HepG2 (cell line): ENCODE data around the gene ARF6. TPM values are rescaled to one million over a fixed set of nuclear protein-coding genes. Genes with fewer than 3 reads are reported as not detected.

ENCODE experiments used
- ATAC-seq: fragments of 200-7000 bp; cut with Tn5 transposase; 3 replicates; pipeline ENCODE4 v1.9.1; 2020; ENCODE audit warnings: mild to moderate bottlenecking, moderate library complexity
- BruUV-seq: library from RNA; stranded (reverse); fragments of 400-500 nt; replicated peaks from 2 replicates; lab custom pipeline; 2021; lab: Mats Ljungman, UMichigan
- CTCF ChIA-PET: fragments of 300-600 bp; formaldehyde crosslinking; extraction: SDS; loops from one replicate; lab custom pipeline; 2021; ENCODE audit warnings: low total read pairs, inconsistent platforms, low intra/inter-chr PET ratio; lab: Yijun Ruan, JAX
- POLR2A ChIA-PET: fragments of 350-600 bp; sonication (Branson Sonifier 250); formaldehyde crosslinking; loops from one replicate; lab custom pipeline; 2020; ENCODE audit warnings: antibody characterized with exemption, inconsistent platforms; lab: Yijun Ruan, JAX
- DNase-seq: peaks from one replicate; pipeline ENCODE4 v3.0.0-alpha.2; 2015; ENCODE audit warnings: low spot score
- FAIRE-seq: peaks from 3 replicates; lab custom pipeline; 2011; peaks lifted over from hg19 to GRCh38; lab: Jason Lieb, UNC
- H2AFZ ChIP-seq: one replicate; pipeline ENCODE4 v1.6.1; 2011; ENCODE audit warnings: low read length, inconsistent platforms
- H3K27ac ChIP-seq: fragments of 300-600 bp; 3 replicates; pipeline ENCODE4 v1.8.0; 2011; ENCODE audit warnings: mixed run types, mild to moderate bottlenecking, mixed read lengths, low read length, inconsistent platforms; ENCODE audit not compliant: insufficient read depth; ENCODE audit errors: extremely low read length
- H3K27me3 ChIP-seq, 2 experiments: fragments of 200-600 bp in 1 of 2; 2 replicates in 1 of 2; 3 replicates in 1 of 2; pipeline versions ENCODE4 v1.6.0 to v1.8.0; 2011; ENCODE audit warnings: low read length in 2 of 2, mild to moderate bottlenecking in 2 of 2, moderate library complexity in 2 of 2, inconsistent platforms in 1 of 2; ENCODE audit not compliant: insufficient read depth in 2 of 2, control insufficient read depth in 1 of 2
- H3K36me3 ChIP-seq, 2 experiments: fragments of 200-600 bp in 1 of 2; replicated peaks in 1 of 2; 2 replicates in 1 of 2; 3 replicates in 1 of 2; pipeline versions ENCODE4 v1.5.1 to v1.8.0; 2011; ENCODE audit warnings: low read length in 2 of 2, inconsistent platforms in 1 of 2; ENCODE audit not compliant: insufficient read depth in 2 of 2, control insufficient read depth in 1 of 2
- H3K4me1 ChIP-seq: 2 replicates; pipeline ENCODE4 v1.5.1; 2012; ENCODE audit warnings: low read length, inconsistent platforms; ENCODE audit not compliant: insufficient read depth
- H3K4me2 ChIP-seq: 2 replicates; pipeline ENCODE4 v1.6.0; 2011; ENCODE audit warnings: low read depth, low read length, inconsistent platforms
- H3K4me3 ChIP-seq, 3 experiments: fragments of 200-600 bp in 1 of 3; sonication (generic), shearing (Covaris generic) in 1 of 3; replicated peaks in 1 of 3; 2 replicates each; pipeline ENCODE4 v1.5.1; 2011 to 2016; ENCODE audit warnings: low read length in 3 of 3, inconsistent platforms in 2 of 3, low read depth in 2 of 3, mild to moderate bottlenecking in 2 of 3, control low read depth in 1 of 3, mixed read lengths in 1 of 3; ENCODE audit not compliant: insufficient read depth in 1 of 3
- H3K79me2 ChIP-seq: one replicate; pipeline ENCODE4 v1.6.1; 2011; ENCODE audit warnings: low read length, inconsistent platforms; ENCODE audit not compliant: insufficient read depth
- H3K9ac ChIP-seq: 2 replicates; pipeline ENCODE4 v1.6.0; 2011; ENCODE audit warnings: mild to moderate bottlenecking, low read depth, low read length, inconsistent platforms; ENCODE audit not compliant: insufficient read depth
- H3K9me3 ChIP-seq: 2 replicates; pipeline ENCODE4 v1.5.1; 2012; ENCODE audit warnings: mild to moderate bottlenecking, low read length
- H4K20me1 ChIP-seq: 2 replicates; pipeline ENCODE4 v1.6.0; 2011; ENCODE audit warnings: inconsistent platforms, mild to moderate bottlenecking, low read length, moderate library complexity; ENCODE audit not compliant: insufficient read depth
- DBP ChIP-seq: sonication (generic); formaldehyde crosslinking; IDR thresholded peaks from 2 replicates; pipeline ENCODE4 v1.4.0; 2020; ENCODE audit warnings: missing genetic modification reagents; ENCODE audit errors: not compliant biosample characterization
- GFI1 ChIP-seq: sonication (generic); formaldehyde crosslinking; IDR thresholded peaks from 2 replicates; pipeline ENCODE4 v1.5.0; 2020; ENCODE audit warnings: missing genetic modification reagents, mild to moderate bottlenecking, borderline replicate concordance
- NFYB ChIP-seq: sonication (generic); formaldehyde crosslinking; IDR thresholded peaks from 2 replicates; pipeline ENCODE4 v1.4.0; 2020; ENCODE audit warnings: missing genetic modification reagents
- THAP7 ChIP-seq: sonication (generic); formaldehyde crosslinking; IDR thresholded peaks from 2 replicates; pipeline ENCODE4 v1.8.1; 2023; ENCODE audit warnings: mild to moderate bottlenecking, missing genetic modification reagents
- TOE1 ChIP-seq: sonication (generic); formaldehyde crosslinking; IDR thresholded peaks from 2 replicates; pipeline ENCODE4 v1.4.0; 2020; ENCODE audit warnings: mild to moderate bottlenecking, missing genetic modification reagents
- U2AF2 ChIP-seq: fragments of 200-400 bp; formaldehyde crosslinking; IDR thresholded peaks from 2 replicates; pipeline ENCODE4 v1.6.1; 2017; ENCODE audit warnings: low read depth, mild to moderate bottlenecking, low read length
- ZKSCAN5 ChIP-seq: sonication (generic); formaldehyde crosslinking; IDR thresholded peaks from 2 replicates; pipeline ENCODE4 v1.5.1; 2020; ENCODE audit warnings: mild to moderate bottlenecking, missing genetic modification reagents
- ZNF232 ChIP-seq: sonication (generic); formaldehyde crosslinking; IDR thresholded peaks from 2 replicates; pipeline ENCODE4 v1.4.0; 2020; ENCODE audit warnings: missing genetic modification reagents, borderline replicate concordance
- ZNF235 ChIP-seq: sonication (generic); formaldehyde crosslinking; IDR thresholded peaks from 2 replicates; pipeline ENCODE4 v1.8.1; 2023; ENCODE audit warnings: mild to moderate bottlenecking, missing genetic modification reagents, borderline replicate concordance
- ZNF251 ChIP-seq: sonication (generic); formaldehyde crosslinking; IDR thresholded peaks from 2 replicates; pipeline ENCODE4 v1.9.0; 2021; ENCODE audit warnings: mild to moderate bottlenecking, missing genetic modification reagents
- ZNF710 ChIP-seq: sonication (generic); formaldehyde crosslinking; IDR thresholded peaks from 2 replicates; pipeline ENCODE4 v1.5.0; 2020; ENCODE audit warnings: mild to moderate bottlenecking, missing genetic modification reagents, borderline replicate concordance
- ZNF75D ChIP-seq: sonication (generic); formaldehyde crosslinking; IDR thresholded peaks from 2 replicates; pipeline ENCODE4 v1.8.1; 2023; ENCODE audit warnings: missing genetic modification reagents, mild to moderate bottlenecking, borderline replicate concordance
- ZSCAN25 ChIP-seq: sonication (generic); formaldehyde crosslinking; IDR thresholded peaks from 2 replicates; pipeline ENCODE4 v1.8.0; 2022; ENCODE audit warnings: mild to moderate bottlenecking, missing genetic modification reagents
- WGBS: methylation state at CpG from one replicate; pipeline ENCODE4 v1.1.6; 2017; ENCODE audit warnings: low lambda C conversion rate; 5-methylcytosine and 5-hydroxymethylcytosine counted together
- in situ Hi-C: cut with HindIII; loops from 2 replicates; pipeline ENCODE4 v1.10.0; 2017; ENCODE audit warnings: low pct_unique_long_range_greater_than_20kb; ENCODE audit not compliant: extremely low pct_ligation_motif_present
- intact Hi-C: fragments of 100-400 bp; cut with micrococcal nuclease; formaldehyde crosslinking; loops from one replicate; pipeline ENCODE4 v1.10.0; 2022; ENCODE audit not compliant: unreplicated experiment
- polyA plus RNA-seq, 8 experiments: library from polyadenylated mRNA; depleted of rRNA in 3 of 8; stranded (reverse) in 7 of 8; unstranded in 1 of 8; fragments of >200 nt; fragmentation: Illumina TruSeq in 4 of 8; extraction: Trizol in 4 of 8; gene quantifications; 2 replicates each; pipeline versions ENCODE4 v1.2.1 to v1.2.3, GENCODE V29; 2011 to 2016; ENCODE audit warnings: low read depth in 4 of 8, missing spikeins in 1 of 8, mixed read lengths in 1 of 8; ENCODE audit not compliant: insufficient read depth in 1 of 8
- total RNA-seq, 5 experiments: library from RNA; depleted of rRNA; stranded (reverse); fragments of >200 nt; fragmentation: Illumina TruSeq; extraction: Trizol; gene quantifications; 2 replicates each; pipeline ENCODE4 v1.2.3, GENCODE V29; 2016; ENCODE audit warnings: low read depth in 1 of 5

The ARF6 gene
- total and polyA plus RNA-seq, 2 of the 13 experiments (the other 11 are each of a cell fraction or from before 2014, with no cell fraction given): 12.7 to 31.9 TPM

- Histone ChIP-seq H3K27me3 (no peaks in the 10 kb centered on the region; a peak in 1 of 5 replicates), H3K4me3 (no peak overlapping the region), H3K9ac (no peak overlapping the region), H4K20me1 (no peaks in the 10 kb centered on the region), H3K4me1 (peaks cover 39% of the 10 kb centered on the region), H2AFZ (no peak overlapping the region), H3K79me2 (no peaks in the 10 kb centered on the region), H3K27ac (no peak overlapping the region), H3K36me3 (no peaks in the 10 kb centered on the region), H3K4me2 (no peak overlapping the region), H3K9me3 (peaks cover 8% of the 10 kb centered on the region; the same call in 1 of the 2 replicates)
- no peak for FAIRE-seq
- TF ChIP-seq NFYB (CRISPR knock-in tag) (no peak), ZNF251 (no peak), ZNF232 (CRISPR knock-in tag) (no peak), U2AF2 (no peak), ZNF75D (no peak), TOE1 (CRISPR knock-in tag) (no peak), ZNF710 (CRISPR knock-in tag) (no peak), DBP (CRISPR knock-in tag) (no peak), ZNF235 (CRISPR knock-in tag) (no peak), ZSCAN25 (no peak), GFI1 (CRISPR knock-in tag) (no peak), ZKSCAN5 (CRISPR knock-in tag) (no peak), THAP7 (CRISPR knock-in tag) (no peak)
- ChIA-PET POLR2A (no interaction called here), CTCF (no interaction called here)
- no peak for DNase-seq
- BruUV-seq: no TSS peak
- intact Hi-C loops (loop anchor here (10.0 kb wide), 1 partner anchor 64 kb away; no protein-coding TSS in a partner anchor), in situ Hi-C loops (no loop called here)
- WGBS: 95% methylated on average over 1 of the region's 1 CpG
- no peak for ATAC-seq
These were observed 48.0 kb downstream of the ARF6 start for GRCh38 chr14:49940808-49941421.
